Measurements from ENCODE around the gene TRIM75. TPM values are rescaled to one million over a fixed set of nuclear protein-coding genes. Genes with fewer than 3 reads are reported as not detected.

The TRIM75 gene
- polyA plus RNA-seq, 3 donors = not detected

DNA sequence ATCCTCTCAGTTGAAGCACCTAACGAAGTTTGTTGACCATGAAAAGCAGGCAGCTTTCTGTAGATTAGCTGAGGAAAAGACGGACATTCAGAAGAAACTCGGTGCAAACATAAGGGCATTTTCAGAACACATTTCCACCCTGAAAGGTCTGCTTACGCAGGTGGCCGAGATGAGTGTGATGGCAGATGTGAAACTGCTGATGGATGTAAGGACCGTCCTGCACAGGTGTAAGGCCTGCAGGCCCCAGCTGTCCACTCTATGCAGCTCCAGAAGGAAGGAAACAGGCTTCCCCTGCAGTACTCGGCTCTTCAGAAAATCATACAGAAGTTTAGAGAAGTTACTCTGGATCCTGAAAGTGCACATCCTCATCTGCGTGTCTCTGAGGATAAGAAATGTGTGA is 42.7 kb upstream of the TRIM75 start:
- H3K79me2 ChIP-seq (ENCODE audit: insufficient read depth, low read length) = no peaks in the 10 kb centered on the region
- no peaks in the 10 kb centered on the region for H4K20me1 ChIP-seq (ENCODE audit: insufficient read depth, low read length)
- Mint-ChIP-seq H3K4me1 (no peaks in the 10 kb centered on the region), H3K36me3 (no peaks in the 10 kb centered on the region), H3K27ac (no peak overlapping the region), H3K4me3 (no peak overlapping the region), H3K9me3 (peaks cover 0 to 3% (median 0%) of the 10 kb centered on the region in 7 donors), H3K27me3 (ENCODE audit: low read depth in 3 of 3) (peaks cover 0 to 5% (median 4%) of the 10 kb centered on the region in 3 donors)
- no peak overlapping the region for H3K9ac ChIP-seq (ENCODE audit: insufficient read depth, low read length, poor library complexity, severe bottlenecking)
- H3K4me2 ChIP-seq (replicated peaks; ENCODE audit: extremely low read depth, low read length, poor library complexity, severe bottlenecking) = no peak overlapping the region
- WGBS (ENCODE audit: insufficient coverage) = 69% methylated on average over 3 of the region's 8 CpGs
- H3K36me3 ChIP-seq (replicated peaks in 1 of 2; ENCODE audit: control insufficient read depth in 1 of 2, insufficient read depth in 2 of 2, low read length in 2 of 2) = no peaks in the 10 kb centered on the region
- intact Hi-C loops (cut with micrococcal nuclease) = no loop called here
- no peak overlapping the region for H3K4me3 ChIP-seq (replicated peaks in 1 of 3; ENCODE audit: low read depth in 2 of 3, low read length in 3 of 3)
- H2AFZ ChIP-seq (ENCODE audit: insufficient read depth, low read depth, low read length, poor library complexity, severe bottlenecking) = no peak overlapping the region
- TF ChIP-seq, protein P1, sequence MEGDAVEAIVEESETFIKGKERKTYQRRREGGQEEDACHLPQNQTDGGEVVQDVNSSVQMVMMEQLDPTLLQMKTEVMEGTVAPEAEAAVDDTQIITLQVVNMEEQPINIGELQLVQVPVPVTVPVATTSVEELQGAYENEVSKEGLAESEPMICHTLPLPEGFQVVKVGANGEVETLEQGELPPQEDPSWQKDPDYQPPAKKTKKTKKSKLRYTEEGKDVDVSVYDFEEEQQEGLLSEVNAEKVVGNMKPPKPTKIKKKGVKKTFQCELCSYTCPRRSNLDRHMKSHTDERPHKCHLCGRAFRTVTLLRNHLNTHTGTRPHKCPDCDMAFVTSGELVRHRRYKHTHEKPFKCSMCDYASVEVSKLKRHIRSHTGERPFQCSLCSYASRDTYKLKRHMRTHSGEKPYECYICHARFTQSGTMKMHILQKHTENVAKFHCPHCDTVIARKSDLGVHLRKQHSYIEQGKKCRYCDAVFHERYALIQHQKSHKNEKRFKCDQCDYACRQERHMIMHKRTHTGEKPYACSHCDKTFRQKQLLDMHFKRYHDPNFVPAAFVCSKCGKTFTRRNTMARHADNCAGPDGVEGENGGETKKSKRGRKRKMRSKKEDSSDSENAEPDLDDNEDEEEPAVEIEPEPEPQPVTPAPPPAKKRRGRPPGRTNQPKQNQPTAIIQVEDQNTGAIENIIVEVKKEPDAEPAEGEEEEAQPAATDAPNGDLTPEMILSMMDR (IDR thresholded peaks at IDR 0.05) = no peak
- H3K27ac ChIP-seq (ENCODE audit: low read depth in 1 of 2, low read length in 2 of 2) = no peak overlapping the region
- no peaks in the 10 kb centered on the region for H3K4me1 ChIP-seq (ENCODE audit: control insufficient read depth in 1 of 2, insufficient read depth in 2 of 2, low read length in 2 of 2)
- no peaks in the 10 kb centered on the region for H3K27me3 ChIP-seq (ENCODE audit: control insufficient read depth in 2 of 2, insufficient read depth in 2 of 2, low read length in 2 of 2)
- H3K9me3 ChIP-seq (replicated peaks in 1 of 2; ENCODE audit: control insufficient read depth in 1 of 2, insufficient read depth in 1 of 2, low read length in 2 of 2) = no peaks in the 10 kb centered on the region
- no peak for DNase-seq

DNA sequence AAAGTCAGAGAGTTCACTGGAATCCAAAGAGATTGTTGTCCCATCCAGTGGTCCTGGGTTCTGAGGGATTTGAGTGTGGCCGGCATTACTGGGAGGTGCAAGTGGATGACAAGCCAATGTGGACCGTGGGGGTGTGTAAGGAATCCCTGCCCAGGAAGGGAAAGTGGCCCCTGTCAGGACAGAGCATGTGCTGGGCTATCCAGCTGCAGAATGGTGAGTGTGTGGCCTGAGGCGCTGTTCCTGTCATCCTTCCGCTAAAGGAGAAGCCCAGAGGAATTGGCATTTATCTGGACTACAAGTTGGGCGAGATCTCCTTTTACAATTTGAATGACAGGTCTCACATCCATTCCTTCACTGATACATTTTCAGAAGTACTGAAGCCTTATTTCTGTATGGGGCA is 42.3 kb upstream of the TRIM75 start:
- Histone ChIP-seq H3K9me3 (replicated peaks in 1 of 2; ENCODE audit: control insufficient read depth in 1 of 2, insufficient read depth in 1 of 2, low read length in 2 of 2) (no peaks in the 10 kb centered on the region), H3K27ac (ENCODE audit: low read depth in 1 of 2, low read length in 2 of 2) (no peak overlapping the region), H3K4me2 (replicated peaks; ENCODE audit: extremely low read depth, low read length, poor library complexity, severe bottlenecking) (no peak overlapping the region), H3K4me1 (ENCODE audit: control insufficient read depth in 1 of 2, insufficient read depth in 2 of 2, low read length in 2 of 2) (no peaks in the 10 kb centered on the region), H3K9ac (ENCODE audit: insufficient read depth, low read length, poor library complexity, severe bottlenecking) (no peak overlapping the region), H3K79me2 (ENCODE audit: insufficient read depth, low read length) (no peaks in the 10 kb centered on the region), H3K36me3 (replicated peaks in 1 of 2; ENCODE audit: control insufficient read depth in 1 of 2, insufficient read depth in 2 of 2, low read length in 2 of 2) (no peaks in the 10 kb centered on the region), H4K20me1 (ENCODE audit: insufficient read depth, low read length) (no peaks in the 10 kb centered on the region), H2AFZ (ENCODE audit: insufficient read depth, low read depth, low read length, poor library complexity, severe bottlenecking) (no peak overlapping the region), H3K27me3 (ENCODE audit: control insufficient read depth in 2 of 2, insufficient read depth in 2 of 2, low read length in 2 of 2) (no peaks in the 10 kb centered on the region), H3K4me3 (replicated peaks in 1 of 3; ENCODE audit: low read depth in 2 of 3, low read length in 3 of 3) (no peak overlapping the region)
- no peak overlapping the region for H3K27ac Mint-ChIP-seq
- no peak overlapping the region for H3K4me3 Mint-ChIP-seq
- TF ChIP-seq, protein P1 (IDR thresholded peaks at IDR 0.05) = no peak
- 96% methylated on average over 2 of the region's 5 CpGs for WGBS (ENCODE audit: insufficient coverage)
- H3K27me3 Mint-ChIP-seq (ENCODE audit: low read depth in 3 of 3) = peaks cover 0 to 4% (median 2%) of the 10 kb centered on the region in 3 donors
- intact Hi-C loops (cut with micrococcal nuclease) = no loop called here
- DNase-seq = no peak
- no peaks in the 10 kb centered on the region for H3K36me3 Mint-ChIP-seq
- H3K4me1 Mint-ChIP-seq = no peaks in the 10 kb centered on the region
- peaks cover 0 to 3% (median 0%) of the 10 kb centered on the region in 7 donors for H3K9me3 Mint-ChIP-seq
